HG03432 (cell line): ENCODE data around the gene BORCS6.

Experiments used
- ATAC-seq: cut with Tn5 transposase; IDR thresholded peaks from one replicate; pipeline ENCODE4 v1.9.1; 2021; ENCODE audit warnings: mild to moderate bottlenecking, moderate library complexity; ENCODE audit not compliant: unreplicated experiment

Gene BORCS6

GRCh38 chr17:8155996-8156245 lies 34.1 kb downstream of the BORCS6 start:
- ATAC-seq, result no peak

GRCh38 chr17:8155231-8155995 lies 34.6 kb downstream of the BORCS6 start:
- ATAC-seq, result no peak

DNA sequence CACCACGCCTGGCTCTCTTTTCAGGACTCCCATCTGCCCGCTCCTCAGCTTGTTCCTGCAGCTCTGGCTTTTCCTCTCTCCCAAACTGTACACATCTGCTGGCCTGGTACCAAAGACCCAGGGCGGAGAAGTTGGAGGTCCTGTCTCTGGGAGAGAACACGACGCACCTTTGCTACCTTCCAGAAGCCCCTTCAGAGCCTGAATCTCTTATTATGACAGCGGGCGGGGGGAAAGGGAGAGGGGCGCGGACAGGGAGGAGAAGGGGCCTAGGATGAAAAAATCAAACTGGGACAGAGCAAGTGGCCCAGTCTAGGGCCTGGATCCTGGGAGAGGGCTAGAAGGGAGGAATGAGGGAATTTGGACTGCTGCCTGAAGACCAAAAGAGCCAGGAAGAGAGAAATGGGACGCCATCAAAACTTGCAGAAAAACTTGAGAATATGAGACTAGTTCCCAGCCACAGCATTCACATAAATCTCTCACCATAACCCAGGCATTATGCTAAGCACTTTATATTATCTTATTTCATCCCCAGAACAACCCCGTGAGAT lies 35.3 kb downstream of the BORCS6 start:
- no peak for ATAC-seq

DNA sequence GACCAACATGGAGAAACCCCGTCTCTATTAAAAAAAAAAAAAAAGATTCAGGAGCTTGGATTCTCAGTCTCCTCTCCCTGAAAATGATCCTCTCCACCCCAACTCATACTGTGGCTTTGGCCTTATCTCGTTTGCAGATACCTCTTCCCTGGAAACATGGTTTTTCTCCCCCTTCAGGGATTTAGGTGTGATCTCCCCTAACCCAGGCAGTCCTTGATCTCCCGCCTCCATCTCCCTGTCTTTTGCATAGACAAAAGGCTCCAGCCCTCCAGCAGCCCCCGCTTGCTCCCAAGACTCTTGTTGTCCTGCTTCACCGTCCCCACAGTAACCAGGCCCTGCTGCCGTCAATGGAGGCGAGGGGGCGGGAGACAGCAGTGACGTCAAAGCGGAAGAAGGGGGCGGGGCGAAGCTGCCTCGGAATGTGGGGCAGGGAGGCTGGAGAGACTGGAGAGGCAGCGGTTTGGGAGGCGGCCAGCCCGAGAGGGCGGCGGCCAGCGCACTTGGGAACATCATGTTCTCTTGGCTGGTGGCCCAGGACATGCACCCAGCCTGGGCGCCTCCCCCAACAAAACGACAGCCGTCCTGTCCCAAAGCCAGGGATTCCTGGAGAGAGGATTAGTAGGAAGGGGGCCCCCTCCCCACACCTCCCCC lies 35.9 kb downstream of the BORCS6 start:
- ATAC-seq, result no peak

DNA sequence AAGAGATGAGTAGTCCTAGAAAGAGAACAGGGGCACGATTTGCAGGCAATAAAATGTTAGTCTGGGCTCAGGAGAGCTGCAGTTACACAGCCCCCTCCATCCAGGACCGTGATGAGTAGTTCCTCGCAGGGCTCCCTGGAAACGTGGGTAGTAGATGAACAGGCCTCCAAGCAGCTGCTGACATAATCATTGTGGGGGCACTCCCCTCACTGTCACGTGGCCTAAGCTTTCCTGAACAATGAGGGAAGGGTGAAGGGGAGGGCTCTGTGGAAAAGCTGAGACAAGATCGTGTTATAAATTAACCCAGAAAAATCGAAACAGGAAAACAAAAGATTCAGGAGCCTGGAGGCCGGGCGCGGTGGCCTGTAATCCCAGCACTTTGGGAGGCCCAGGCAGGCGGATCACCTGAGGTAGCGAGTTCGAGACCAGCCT lies 36.4 kb downstream of the BORCS6 start:
- no peak for ATAC-seq

DNA sequence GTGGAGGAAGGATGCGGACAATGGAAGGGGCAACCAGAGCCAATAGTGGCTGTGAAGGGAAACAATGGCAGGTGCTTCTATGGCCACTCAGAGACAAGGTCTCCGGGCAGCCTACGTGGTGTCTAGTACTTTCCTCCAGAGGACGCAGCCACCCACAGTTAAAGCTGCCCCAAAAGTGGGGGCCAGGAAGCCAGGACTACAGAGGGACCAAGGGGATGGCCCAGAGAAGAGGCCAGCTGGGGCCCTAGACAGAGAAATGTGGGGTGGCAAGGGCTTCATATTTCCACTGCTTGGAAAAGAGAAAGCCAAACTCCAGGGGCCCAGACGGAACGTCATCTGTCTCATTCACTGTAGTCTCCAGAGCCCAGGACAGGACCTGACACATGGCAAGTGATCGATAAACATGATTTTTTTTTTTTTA lies 36.9 kb downstream of the BORCS6 start:
- ATAC-seq, result no peak

GRCh38 chr17:8152112-8152775 lies 37.7 kb downstream of the BORCS6 start, which contains the start of gene PER1:
Gene PER1, minus strand, starts transcription at chr17:8152404. Its CDS starts 1,698 bp downstream, at chr17:8150706.
- ATAC-seq, result peak; percentile 25

DNA sequence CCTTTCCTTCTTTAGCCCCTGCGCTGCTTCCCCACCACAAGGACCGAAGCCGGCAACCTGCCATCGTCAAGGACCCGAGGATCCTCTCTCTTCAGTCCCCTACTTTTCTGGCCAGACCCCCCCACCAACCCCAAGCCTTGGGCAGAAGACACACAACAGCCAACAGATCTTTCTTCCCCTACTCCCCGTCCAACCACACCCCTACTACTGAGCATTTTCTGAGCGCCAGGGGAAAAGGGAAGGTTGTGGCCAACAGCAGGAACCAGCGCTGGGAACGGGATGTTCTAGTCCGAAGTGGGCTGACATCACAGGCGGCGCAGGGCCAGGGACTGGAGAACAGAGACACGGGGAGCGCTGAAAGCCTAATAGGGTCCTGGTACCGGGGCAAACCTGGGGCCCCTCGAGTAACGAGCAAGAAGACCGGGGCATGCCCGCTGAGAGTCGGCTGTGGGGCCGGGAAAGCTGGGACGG lies 38.3 kb downstream of the BORCS6 start:
- no peak for ATAC-seq

DNA sequence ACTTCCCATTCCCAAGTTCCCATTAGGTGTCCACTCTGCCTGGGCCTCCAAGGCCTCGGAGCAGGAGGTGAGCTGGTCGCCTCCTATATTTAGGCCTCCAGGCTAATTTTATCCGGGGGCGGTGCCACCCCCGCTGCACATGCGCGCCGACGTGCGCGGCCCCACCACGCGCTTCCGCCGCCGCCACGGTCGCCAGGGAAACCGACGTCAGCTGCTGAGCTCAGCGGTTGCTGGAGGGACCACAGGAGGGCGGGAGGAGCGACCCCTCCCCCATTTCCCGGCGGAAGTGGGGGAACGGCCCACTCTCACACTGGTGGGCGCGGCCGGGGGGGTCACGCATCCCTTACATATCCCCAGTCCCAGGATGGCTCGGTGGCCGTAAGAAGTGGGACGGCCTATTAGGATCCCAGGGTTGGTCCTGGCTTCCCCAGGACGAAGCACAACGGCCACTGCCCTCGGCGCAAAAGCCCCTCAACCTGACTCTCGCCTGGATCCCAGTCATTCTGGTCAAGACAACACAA lies 38.8 kb downstream of the BORCS6 start:
- ATAC-seq, result peak; percentile 57

GRCh38 chr17:8150194-8151119 lies 39.5 kb downstream of the BORCS6 start:
- no peak for ATAC-seq

DNA sequence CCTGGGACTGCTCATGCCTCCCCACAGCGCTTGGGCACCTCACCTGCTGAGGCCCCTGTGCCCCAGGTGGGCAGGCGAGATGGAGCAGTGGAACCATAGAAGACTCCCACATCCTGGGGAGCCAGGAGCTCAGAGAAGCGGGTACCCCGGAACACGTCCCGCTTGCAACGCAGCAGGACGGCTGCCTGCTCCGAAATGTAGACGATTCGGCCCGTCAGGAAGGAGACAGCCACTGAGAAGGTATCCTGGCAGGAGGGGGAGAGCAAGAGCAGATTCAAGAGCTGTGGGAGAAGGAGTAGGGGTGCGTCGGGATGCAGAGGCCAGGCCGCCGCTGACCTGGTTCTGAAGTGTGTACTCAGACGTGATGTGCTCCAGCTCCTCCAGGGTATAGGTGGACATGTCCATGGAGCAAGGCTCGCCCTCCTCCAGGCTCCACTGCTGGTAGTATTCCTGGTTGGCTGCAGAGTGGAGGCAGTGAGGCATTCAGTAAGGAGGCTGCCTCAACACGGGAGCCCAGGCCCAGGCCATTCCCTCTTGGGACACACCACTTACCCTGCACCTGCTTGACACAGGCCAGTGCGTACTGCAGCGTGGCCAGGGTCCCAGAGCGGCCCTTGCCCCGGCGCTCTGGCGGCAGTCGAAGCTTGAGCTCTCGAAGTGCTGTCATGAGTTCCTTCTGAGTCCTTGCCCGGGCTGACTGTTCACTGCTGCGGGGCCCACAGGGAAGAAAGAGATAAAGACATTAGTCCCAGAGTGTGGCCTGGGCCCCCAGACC lies 40.4 kb downstream of the BORCS6 start:
- no peak for ATAC-seq

DNA sequence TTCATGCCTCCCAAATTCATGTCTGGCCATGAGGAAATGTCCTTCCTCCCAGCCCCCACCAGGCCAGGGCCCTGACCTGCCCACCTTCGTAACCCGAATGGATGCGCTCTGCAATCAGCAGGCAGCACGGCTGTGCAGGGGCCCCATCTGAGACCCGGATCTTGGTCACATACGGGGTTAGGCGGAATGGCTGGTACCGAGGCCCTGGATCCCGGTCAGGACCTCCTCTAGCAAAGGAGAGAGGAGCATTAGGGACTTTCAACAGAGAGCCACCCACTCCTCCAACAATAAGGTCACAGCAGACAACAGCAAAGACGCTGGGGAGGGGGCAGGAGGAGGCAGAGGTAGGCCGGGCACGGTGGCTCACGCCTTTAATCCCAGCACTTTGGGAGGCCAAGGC lies 41.4 kb downstream of the BORCS6 start:
- no peak for ATAC-seq

- no peak for ATAC-seq
Measured at GRCh38 chr17:8147805-8148404, 42.1 kb downstream of the BORCS6 start.

GRCh38 chr17:8147141-8147804 lies 42.7 kb downstream of the BORCS6 start:
- no peak for ATAC-seq

GRCh38 chr17:8146381-8147140 lies 43.4 kb downstream of the BORCS6 start:
- no peak for ATAC-seq

GRCh38 chr17:8145811-8146210 lies 44.2 kb downstream of the BORCS6 start:
- no peak for ATAC-seq

- ATAC-seq, result no peak
Measured at GRCh38 chr17:8144401-8145231, 45.4 kb downstream of the BORCS6 start.
